ENCODE results near the gene WDR48.

Gene WDR48

DNA sequence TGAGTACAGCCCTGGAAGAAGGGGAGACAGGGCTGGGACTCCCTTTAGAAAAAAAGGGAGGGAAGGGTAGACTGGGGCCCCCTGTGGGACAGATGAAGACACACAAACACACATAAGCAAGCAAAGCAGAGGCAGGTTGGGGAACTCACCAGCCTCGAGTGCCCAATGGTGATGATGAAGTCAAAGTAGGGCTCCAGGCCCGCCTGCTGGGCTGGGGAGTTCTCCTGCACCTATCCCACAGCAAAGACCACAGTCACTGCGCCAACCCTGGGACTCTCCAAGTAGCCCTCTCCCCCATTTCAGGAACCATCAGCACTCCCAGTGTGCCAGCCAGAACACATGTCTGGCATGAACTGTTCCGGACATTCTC is 51.5 kb downstream of the WDR48 start:
- Histone ChIP-seq H3K27me3 (ENCODE audit: low read depth, low read length) (no peaks in the 10 kb centered on the region), H3K9me3 (ENCODE audit: control insufficient read depth in 1 of 2, low read length in 2 of 2) (no peaks in the 10 kb centered on the region), H3K36me3 (ENCODE audit: control insufficient read depth in 1 of 2, insufficient read depth in 2 of 2, low read length in 2 of 2) (peaks cover 20 to 27% of the 10 kb centered on the region in 2 donors), H3K4me3 (ENCODE audit: low read depth in 1 of 2, low read length in 2 of 2) (no peak overlapping the region), H3K4me1 (ENCODE audit: control insufficient read depth in 1 of 2, insufficient read depth in 2 of 2, low read length in 2 of 2) (peaks cover 10 to 41% of the 10 kb centered on the region in 2 donors), H3K27ac (ENCODE audit: low read length) (no peak overlapping the region)

DNA sequence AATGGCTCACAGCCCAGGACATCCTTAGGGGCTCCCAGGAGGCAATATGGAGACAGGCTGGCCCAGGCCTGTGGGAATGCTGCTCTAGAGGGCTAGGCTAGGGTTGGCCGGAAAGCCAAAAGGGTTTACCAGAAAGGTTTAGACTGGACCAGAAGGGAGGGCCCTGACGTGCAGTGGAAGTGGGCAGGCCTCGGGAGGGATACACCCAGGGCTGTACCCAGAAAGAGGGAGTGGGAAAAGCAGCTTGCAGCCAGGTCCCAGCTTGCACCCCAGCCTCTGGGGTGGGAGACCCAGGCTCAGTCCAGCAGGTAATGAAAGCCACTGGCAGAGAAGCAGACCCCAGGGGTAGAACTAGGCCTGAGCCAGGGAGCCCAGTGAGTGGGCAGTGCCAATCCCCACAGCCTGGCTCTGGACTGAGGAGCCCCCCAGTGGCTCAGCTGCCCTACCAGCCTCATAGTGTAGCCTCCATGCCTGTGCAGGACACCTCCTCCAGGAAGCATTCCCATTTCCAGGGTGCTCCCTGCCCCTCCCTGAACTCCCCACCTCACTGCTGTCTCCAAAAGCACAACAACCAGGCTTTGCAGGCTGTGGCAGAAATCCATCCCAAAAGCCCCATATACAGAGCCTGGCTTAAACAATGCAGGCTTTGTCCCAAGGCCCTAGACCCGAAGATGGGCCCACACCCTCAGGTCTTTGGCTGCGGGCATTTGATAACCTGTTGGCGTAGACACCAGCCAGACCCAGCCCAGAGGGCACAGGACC is 52.2 kb downstream of the WDR48 start:
- no peak overlapping the region for H3K4me3 ChIP-seq (ENCODE audit: low read depth in 1 of 2, low read length in 2 of 2)
- no peaks in the 10 kb centered on the region for H3K9me3 ChIP-seq (ENCODE audit: control insufficient read depth in 1 of 2, low read length in 2 of 2)
- H3K4me1 ChIP-seq (ENCODE audit: control insufficient read depth in 1 of 2, insufficient read depth in 2 of 2, low read length in 2 of 2): peaks cover 10 to 48% of the 10 kb centered on the region in 2 donors
- no peak overlapping the region for H3K27ac ChIP-seq (ENCODE audit: low read length)
- H3K27me3 ChIP-seq (ENCODE audit: low read depth, low read length): no peaks in the 10 kb centered on the region
- H3K36me3 ChIP-seq (ENCODE audit: control insufficient read depth in 1 of 2, insufficient read depth in 2 of 2, low read length in 2 of 2): peaks cover 13 to 20% of the 10 kb centered on the region in 2 donors

DNA sequence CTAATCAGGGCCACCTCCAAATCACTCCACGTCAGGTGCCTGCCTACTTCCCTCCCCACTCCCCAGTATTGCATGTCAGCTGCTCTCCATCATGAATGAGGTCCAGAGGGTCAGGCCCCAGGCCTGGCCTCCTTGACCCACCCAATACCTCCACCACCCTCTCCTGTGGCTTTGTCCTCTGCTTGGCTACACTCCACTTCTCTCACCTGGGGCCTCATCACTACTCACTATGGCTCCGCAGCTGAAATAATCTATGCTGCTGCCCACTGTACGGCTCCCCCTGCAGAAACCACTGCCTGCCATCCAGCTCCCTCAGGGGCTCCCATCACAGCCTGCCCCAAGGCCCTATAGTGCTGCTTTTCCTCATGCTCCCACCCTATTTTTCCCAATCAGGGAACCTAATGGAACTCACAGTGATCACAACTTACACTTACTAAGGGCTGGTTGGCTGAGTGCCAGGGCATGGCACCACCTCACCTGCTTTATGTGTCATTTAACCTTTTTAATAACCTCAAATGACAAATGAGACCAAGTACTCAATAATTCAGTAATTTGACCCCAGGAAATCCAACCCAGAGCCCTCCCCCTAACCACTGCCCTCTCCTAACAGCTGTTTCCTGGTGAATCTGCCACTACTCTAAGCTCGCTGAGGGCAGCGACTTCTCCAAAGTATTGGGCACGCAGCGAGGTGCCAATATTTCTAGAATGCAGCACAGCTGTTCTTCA is 53.3 kb downstream of the WDR48 start:
- Histone ChIP-seq H3K4me3 (ENCODE audit: low read depth in 1 of 2, low read length in 2 of 2) (peak overlapping the region in 1 of 2 donors; percentile 1), H3K36me3 (ENCODE audit: control insufficient read depth in 1 of 2, insufficient read depth in 2 of 2, low read length in 2 of 2) (peaks cover 2 to 9% of the 10 kb centered on the region in 2 donors), H3K9me3 (ENCODE audit: control insufficient read depth in 1 of 2, low read length in 2 of 2) (no peaks in the 10 kb centered on the region), H3K27me3 (ENCODE audit: low read depth, low read length) (no peaks in the 10 kb centered on the region), H3K4me1 (ENCODE audit: control insufficient read depth in 1 of 2, insufficient read depth in 2 of 2, low read length in 2 of 2) (peaks cover 10 to 48% of the 10 kb centered on the region in 2 donors), H3K27ac (ENCODE audit: low read length) (no peak overlapping the region)

DNA sequence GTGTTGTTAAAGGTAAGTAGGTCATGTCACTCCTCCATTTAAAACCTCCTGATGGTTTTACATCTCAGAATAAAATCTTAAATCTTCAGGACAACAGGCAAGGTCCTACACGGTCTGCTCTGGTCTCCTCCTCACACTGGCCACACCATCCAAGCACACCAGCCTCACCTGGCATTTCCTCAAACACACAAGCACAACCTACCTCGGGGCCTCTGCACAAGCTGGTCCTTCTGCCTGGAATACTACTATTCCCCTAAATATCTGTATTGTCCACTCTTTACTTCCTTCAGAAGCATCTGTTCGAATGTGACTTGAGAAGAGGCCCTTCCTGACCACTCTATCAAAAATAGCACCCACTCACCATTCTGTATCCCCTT is 53.9 kb downstream of the WDR48 start:
- H3K27me3 ChIP-seq (ENCODE audit: low read depth, low read length): no peaks in the 10 kb centered on the region
- no peak overlapping the region for H3K27ac ChIP-seq (ENCODE audit: low read length)
- peaks cover 0 to 3% of the 10 kb centered on the region in 2 donors for H3K36me3 ChIP-seq (ENCODE audit: control insufficient read depth in 1 of 2, insufficient read depth in 2 of 2, low read length in 2 of 2)
- H3K9me3 ChIP-seq (ENCODE audit: control insufficient read depth in 1 of 2, low read length in 2 of 2): no peaks in the 10 kb centered on the region
- H3K4me1 ChIP-seq (ENCODE audit: control insufficient read depth in 1 of 2, insufficient read depth in 2 of 2, low read length in 2 of 2): peaks cover 10 to 48% of the 10 kb centered on the region in 2 donors
- H3K4me3 ChIP-seq (ENCODE audit: low read depth in 1 of 2, low read length in 2 of 2): peak overlapping the region; percentile 1 to 88

DNA sequence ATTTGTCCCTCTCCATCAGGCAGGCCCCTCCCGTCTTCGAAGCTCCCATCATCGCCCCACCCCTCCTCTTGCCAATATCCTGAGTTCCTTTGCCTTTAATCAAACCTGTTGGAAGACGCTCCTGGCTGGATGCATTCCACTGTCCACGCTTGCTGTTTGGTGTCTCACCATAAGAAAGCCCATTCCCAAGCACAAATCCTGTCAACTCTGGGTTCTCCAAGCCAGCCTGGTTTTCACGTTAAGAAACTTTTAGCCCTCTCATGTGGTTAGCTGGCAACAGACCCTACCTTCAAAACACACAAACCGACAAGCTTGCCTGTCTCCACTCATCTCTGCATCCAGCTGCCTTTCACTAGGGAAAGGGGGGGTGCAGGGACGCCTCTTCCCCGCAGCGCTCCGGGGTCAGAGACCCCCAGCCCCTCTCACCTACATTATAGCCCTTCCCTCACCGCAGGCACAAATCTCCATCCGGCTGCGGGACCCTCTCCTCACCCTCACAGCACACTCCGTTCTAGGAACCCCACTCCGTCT is 54.5 kb downstream of the WDR48 start:
- H3K27ac ChIP-seq (ENCODE audit: low read length): peak overlapping the region; percentile 78
- no peaks in the 10 kb centered on the region for H3K9me3 ChIP-seq (ENCODE audit: control insufficient read depth in 1 of 2, low read length in 2 of 2)
- H3K27me3 ChIP-seq (ENCODE audit: low read depth, low read length): no peaks in the 10 kb centered on the region
- peak overlapping the region; percentile 85 to 88 for H3K4me3 ChIP-seq (ENCODE audit: low read depth in 1 of 2, low read length in 2 of 2)
- peaks cover 10 to 46% of the 10 kb centered on the region in 2 donors for H3K4me1 ChIP-seq (ENCODE audit: control insufficient read depth in 1 of 2, insufficient read depth in 2 of 2, low read length in 2 of 2)
- peaks cover 0 to 2% of the 10 kb centered on the region in 2 donors for H3K36me3 ChIP-seq (ENCODE audit: control insufficient read depth in 1 of 2, insufficient read depth in 2 of 2, low read length in 2 of 2)

DNA sequence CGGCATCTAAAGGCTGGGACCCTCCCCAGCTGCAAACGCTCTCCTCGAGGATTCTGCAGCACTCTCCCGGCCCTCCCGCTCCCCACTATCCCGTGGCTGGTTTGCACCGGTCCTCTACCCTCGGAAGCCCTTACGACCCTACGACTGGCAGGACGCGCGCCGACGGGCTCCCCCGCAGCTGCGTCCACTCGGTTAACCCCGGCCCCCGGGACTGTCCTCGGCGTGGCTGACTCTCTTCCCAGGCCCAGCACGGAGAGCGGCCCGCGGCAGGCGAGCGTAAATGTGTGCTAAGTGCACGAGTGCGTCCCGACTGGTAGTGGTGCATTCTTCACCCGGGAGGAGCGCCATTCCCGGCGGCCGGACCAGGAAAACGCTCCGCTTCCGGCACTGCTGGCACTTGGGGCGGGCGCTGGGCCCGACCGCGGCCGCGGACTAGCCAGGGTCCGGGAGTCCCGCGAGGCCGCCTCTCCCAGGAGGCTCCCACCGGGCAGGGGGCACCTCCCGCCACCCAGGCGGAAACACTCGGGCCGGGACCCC is 55.1 kb downstream of the WDR48 start:
- H3K4me1 ChIP-seq (ENCODE audit: control insufficient read depth in 1 of 2, insufficient read depth in 2 of 2, low read length in 2 of 2): peaks cover 10 to 42% of the 10 kb centered on the region in 2 donors

DNA sequence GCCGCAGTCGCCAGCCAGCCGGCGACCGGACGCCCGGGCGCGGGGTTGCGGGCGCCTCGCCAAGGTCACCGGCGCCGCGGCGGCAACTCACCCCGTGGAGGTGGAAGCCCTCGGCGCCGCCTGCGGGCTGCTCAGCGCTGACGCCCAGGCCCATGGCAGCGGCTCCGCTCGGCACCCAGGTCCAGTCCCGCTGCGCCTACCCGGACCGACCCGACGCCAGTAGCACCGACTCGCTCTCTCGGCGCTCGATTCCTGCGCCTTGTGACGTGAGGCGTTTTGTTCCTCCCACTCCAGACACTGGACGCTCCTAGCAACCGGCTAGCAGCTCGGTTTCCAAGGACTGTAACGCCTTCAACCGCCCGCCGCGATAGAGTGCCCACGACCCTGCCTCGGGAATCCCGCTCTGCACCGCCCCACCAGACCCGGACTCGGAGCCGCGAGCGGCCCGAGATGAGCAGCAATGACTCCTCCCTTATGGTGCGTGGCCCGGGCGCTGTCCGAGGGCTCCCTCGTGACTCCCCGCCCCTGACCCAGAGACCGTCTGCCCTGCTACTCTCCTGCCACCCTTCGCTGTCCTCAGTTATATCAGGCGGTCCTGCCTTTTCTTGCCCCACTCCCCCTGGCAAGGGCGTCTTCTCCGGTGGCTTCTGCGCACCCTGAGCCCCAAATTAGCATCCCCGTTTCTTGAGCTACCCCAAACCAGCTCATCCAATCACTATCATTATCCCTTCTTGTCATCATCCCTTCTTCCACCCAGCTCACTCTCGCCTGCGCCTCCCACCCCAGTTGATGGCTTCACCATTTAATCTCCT is 55.8 kb downstream of the WDR48 start, which contains the start of the genes GORASP1 and TTC21A:
Gene GORASP1 (minus strand): TSS at position 240 of the 812 bp plus-strand sequence. CDS start 86 bp downstream, at position 154.
Gene TTC21A (plus strand): TSS at position 293 of the 812 bp plus-strand sequence. CDS start 158 bp downstream, at position 451.
- Histone ChIP-seq H3K9me3 (ENCODE audit: control insufficient read depth in 1 of 2, low read length in 2 of 2) (no peaks in the 10 kb centered on the region), H3K4me1 (ENCODE audit: control insufficient read depth in 1 of 2, insufficient read depth in 2 of 2, low read length in 2 of 2) (peaks cover 10 to 42% of the 10 kb centered on the region in 2 donors)

More for the DNA sequence above, 55.1 kb downstream of the WDR48 start:
- Histone ChIP-seq H3K4me3 (ENCODE audit: low read depth in 1 of 2, low read length in 2 of 2) (peak overlapping the region; percentile 85 to 88), H3K27me3 (ENCODE audit: low read depth, low read length) (no peaks in the 10 kb centered on the region), H3K9me3 (ENCODE audit: control insufficient read depth in 1 of 2, low read length in 2 of 2) (no peaks in the 10 kb centered on the region), H3K36me3 (ENCODE audit: control insufficient read depth in 1 of 2, insufficient read depth in 2 of 2, low read length in 2 of 2) (peaks cover 0 to 5% of the 10 kb centered on the region in 2 donors), H3K27ac (ENCODE audit: low read length) (peak overlapping the region; percentile 78)

DNA sequence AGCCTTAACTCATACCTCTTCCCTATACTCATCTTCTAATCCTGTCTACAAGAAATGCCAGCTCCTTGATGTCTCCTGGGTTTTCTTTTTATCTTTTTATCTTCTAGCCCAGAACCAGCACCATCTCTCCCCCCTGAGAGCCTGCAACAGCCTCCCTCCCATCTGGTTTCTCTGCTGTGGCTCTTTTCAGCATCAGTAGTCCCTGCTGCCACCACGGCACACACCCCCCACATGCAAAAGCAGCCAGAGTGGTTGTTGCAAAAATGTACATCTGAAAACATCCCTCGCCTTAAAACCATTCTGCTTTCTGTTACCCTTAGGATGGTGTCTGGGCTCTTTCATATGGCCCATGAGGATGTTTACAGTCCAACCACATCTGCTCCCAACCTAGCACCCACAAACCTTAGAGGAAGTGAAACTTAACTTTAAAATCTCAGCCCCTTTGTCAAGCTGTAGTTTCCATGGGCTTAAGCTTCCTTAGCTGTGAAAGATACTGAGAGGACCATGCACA is 56.4 kb downstream of the WDR48 start:
- Histone ChIP-seq H3K27ac (ENCODE audit: low read length) (peak overlapping the region; percentile 78), H3K36me3 (ENCODE audit: control insufficient read depth in 1 of 2, insufficient read depth in 2 of 2, low read length in 2 of 2) (peaks cover 0 to 8% of the 10 kb centered on the region in 2 donors), H3K4me3 (ENCODE audit: low read depth in 1 of 2, low read length in 2 of 2) (peak overlapping the region; percentile 85 to 88), H3K4me1 (ENCODE audit: control insufficient read depth in 1 of 2, insufficient read depth in 2 of 2, low read length in 2 of 2) (peaks cover 10 to 38% of the 10 kb centered on the region in 2 donors), H3K9me3 (ENCODE audit: control insufficient read depth in 1 of 2, low read length in 2 of 2) (no peaks in the 10 kb centered on the region), H3K27me3 (ENCODE audit: low read depth, low read length) (no peaks in the 10 kb centered on the region)

More for the DNA sequence above, 55.8 kb downstream of the WDR48 start, which contains the start of the genes GORASP1 and TTC21A:
- Histone ChIP-seq H3K36me3 (ENCODE audit: control insufficient read depth in 1 of 2, insufficient read depth in 2 of 2, low read length in 2 of 2) (peaks cover 0 to 8% of the 10 kb centered on the region in 2 donors), H3K27ac (ENCODE audit: low read length) (peak within 1 kb of the TSS; percentile 78), H3K27me3 (ENCODE audit: low read depth, low read length) (no peaks in the 10 kb centered on the region), H3K4me3 (ENCODE audit: low read depth in 1 of 2, low read length in 2 of 2) (peak within 1 kb of the TSS; percentile 85 to 88)

DNA sequence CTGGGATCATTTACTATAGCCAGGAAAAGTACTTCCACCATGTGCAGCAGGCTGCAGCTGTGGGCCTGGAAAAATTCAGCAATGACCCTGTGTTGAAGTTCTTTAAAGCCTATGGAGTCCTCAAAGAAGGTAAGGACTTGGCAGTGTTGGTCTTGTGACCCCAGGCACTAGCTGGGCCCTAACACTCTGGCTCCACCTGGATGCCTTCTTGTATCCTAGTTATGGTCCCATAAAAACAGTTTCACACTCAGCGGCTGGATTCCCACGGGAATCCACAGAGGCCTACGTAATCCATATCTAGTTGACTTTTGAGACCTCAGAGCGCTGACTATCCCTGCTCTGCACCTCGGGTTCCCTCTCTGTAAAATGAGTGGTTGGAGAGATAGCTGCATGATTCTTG is 57.3 kb downstream of the WDR48 start:
- no peaks in the 10 kb centered on the region for H3K27me3 ChIP-seq (ENCODE audit: low read depth, low read length)
- H3K4me1 ChIP-seq (ENCODE audit: control insufficient read depth in 1 of 2, insufficient read depth in 2 of 2, low read length in 2 of 2): peaks cover 10 to 31% of the 10 kb centered on the region in 2 donors
- H3K4me3 ChIP-seq (ENCODE audit: low read depth in 1 of 2, low read length in 2 of 2): no peak overlapping the region
- no peak overlapping the region for H3K27ac ChIP-seq (ENCODE audit: low read length)
- H3K9me3 ChIP-seq (ENCODE audit: control insufficient read depth in 1 of 2, low read length in 2 of 2): no peaks in the 10 kb centered on the region
- peaks cover 0 to 8% of the 10 kb centered on the region in 2 donors for H3K36me3 ChIP-seq (ENCODE audit: control insufficient read depth in 1 of 2, insufficient read depth in 2 of 2, low read length in 2 of 2)

DNA sequence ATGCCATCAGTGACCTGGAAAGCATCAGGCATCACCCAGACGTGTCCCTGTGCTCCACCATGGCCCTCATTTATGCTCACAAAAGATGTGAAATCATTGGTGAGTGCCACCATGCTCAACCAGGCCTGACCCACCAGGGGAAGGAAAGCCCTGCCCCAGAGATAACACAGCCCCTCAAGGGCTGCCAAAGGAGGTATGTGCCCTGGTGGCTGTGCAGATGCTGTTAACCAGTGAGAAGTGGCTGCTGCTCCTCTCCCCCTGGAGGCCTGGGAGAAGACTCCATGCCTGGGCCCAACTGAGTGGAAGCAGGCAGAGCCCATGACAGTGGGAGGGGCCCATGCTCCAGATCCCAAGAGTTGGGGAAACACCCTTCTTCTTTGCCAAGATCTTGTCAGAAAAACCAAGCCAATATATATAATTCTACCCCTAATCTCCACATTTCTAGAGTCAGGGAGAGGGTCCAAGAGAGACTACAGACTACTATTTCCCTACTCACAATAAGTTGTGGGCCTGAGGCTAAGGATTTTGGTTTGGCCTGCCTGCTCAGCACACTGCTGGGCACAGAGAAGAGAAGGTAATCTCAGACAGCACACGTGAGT is 58.3 kb downstream of the WDR48 start:
- Histone ChIP-seq H3K4me3 (ENCODE audit: low read depth in 1 of 2, low read length in 2 of 2) (no peak overlapping the region), H3K4me1 (ENCODE audit: control insufficient read depth in 1 of 2, insufficient read depth in 2 of 2, low read length in 2 of 2) (peaks cover 9 to 24% of the 10 kb centered on the region in 2 donors), H3K36me3 (ENCODE audit: control insufficient read depth in 1 of 2, insufficient read depth in 2 of 2, low read length in 2 of 2) (peaks cover 0 to 8% of the 10 kb centered on the region in 2 donors), H3K27ac (ENCODE audit: low read length) (no peak overlapping the region), H3K9me3 (ENCODE audit: control insufficient read depth in 1 of 2, low read length in 2 of 2) (no peaks in the 10 kb centered on the region), H3K27me3 (ENCODE audit: low read depth, low read length) (no peaks in the 10 kb centered on the region)
